Measurements from ENCODE around the gene TSPAN10. TPM values are rescaled to one million over a fixed set of nuclear protein-coding genes. Genes with fewer than 3 reads are reported as not detected.

Gene TSPAN10
- total and polyA plus RNA-seq, 2 of the 13 experiments (the other 11 are each of a cell fraction or from before 2014, with no cell fraction given), result 0.54 to 0.75 TPM

GRCh38 chr17:81665205-81666091, 28.5 kb downstream of the TSPAN10 start (continued):
- TF ChIP-seq, protein P1, sequence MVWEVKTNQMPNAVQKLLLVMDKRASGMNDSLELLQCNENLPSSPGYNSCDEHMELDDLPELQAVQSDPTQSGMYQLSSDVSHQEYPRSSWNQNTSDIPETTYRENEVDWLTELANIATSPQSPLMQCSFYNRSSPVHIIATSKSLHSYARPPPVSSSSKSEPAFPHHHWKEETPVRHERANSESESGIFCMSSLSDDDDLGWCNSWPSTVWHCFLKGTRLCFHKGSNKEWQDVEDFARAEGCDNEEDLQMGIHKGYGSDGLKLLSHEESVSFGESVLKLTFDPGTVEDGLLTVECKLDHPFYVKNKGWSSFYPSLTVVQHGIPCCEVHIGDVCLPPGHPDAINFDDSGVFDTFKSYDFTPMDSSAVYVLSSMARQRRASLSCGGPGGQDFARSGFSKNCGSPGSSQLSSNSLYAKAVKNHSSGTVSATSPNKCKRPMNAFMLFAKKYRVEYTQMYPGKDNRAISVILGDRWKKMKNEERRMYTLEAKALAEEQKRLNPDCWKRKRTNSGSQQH (CRISPR knock-in tag; IDR thresholded peaks at IDR 0.05; ENCODE audit: low read depth), result no peak
- TF ChIP-seq LRRFIP1 (CRISPR knock-in tag; conservative IDR thresholded peaks at IDR 0.05) (no peak), SNAI1 (CRISPR knock-in tag; IDR thresholded peaks at IDR 0.05; ENCODE audit: borderline replicate concordance) (0 out of 2 replicates have a peak, but pooled peaks have one; percentile 49), ZNF10 (CRISPR knock-in tag; IDR thresholded peaks at IDR 0.05; ENCODE audit: borderline replicate concordance, low read depth) (0 out of 2 replicates have a peak, but pooled peaks have one; percentile 15), AGO2 (optimal IDR thresholded peaks at IDR 0.05; ENCODE audit: low read depth, low read length) (peak; percentile 91), TFE3 (CRISPR knock-in tag; IDR thresholded peaks at IDR 0.05) (peak; percentile 57; the same call in 1 of the 2 replicates), SOX6 (IDR thresholded peaks at IDR 0.05) (no peak), SOX6 (CRISPR knock-in tag; IDR thresholded peaks at IDR 0.05) (0 out of 2 replicates have a peak, but pooled peaks have one; percentile 6), TCF12 (IDR thresholded peaks at IDR 0.05) (no peak), TCF12 (CRISPR knock-in tag; IDR thresholded peaks at IDR 0.05) (no peak; the same call in 1 of the 2 replicates), ZNF7 (CRISPR knock-in tag; IDR thresholded peaks at IDR 0.05) (no peak), ZNF563 (CRISPR knock-in tag; IDR thresholded peaks at IDR 0.05) (0 out of 2 replicates have a peak, but pooled peaks have one; percentile 9), ZNF430 (CRISPR knock-in tag; IDR thresholded peaks at IDR 0.05) (0 out of 2 replicates have a peak, but pooled peaks have one; percentile 23), ARID2 (CRISPR knock-in tag; IDR thresholded peaks at IDR 0.05; ENCODE audit: borderline replicate concordance) (peak; percentile 64; the same call in 1 of the 2 replicates), ZNF580 (CRISPR knock-in tag; IDR thresholded peaks at IDR 0.05; ENCODE audit: borderline replicate concordance, low read depth) (peak; percentile 32; the same call in 1 of the 2 replicates), NRL (CRISPR knock-in tag; IDR thresholded peaks at IDR 0.05; ENCODE audit: borderline replicate concordance) (peak; percentile 69), ZNF333 (CRISPR knock-in tag; IDR thresholded peaks at IDR 0.05; ENCODE audit: borderline replicate concordance) (peak; percentile 22; the same call in 1 of the 2 replicates), ZFX (CRISPR knock-in tag; IDR thresholded peaks at IDR 0.05; ENCODE audit: low read depth) (peak; percentile 36; the same call in 1 of the 2 replicates), NFYB (CRISPR knock-in tag; IDR thresholded peaks at IDR 0.05) (0 out of 2 replicates have a peak, but pooled peaks have one; percentile 7)
- TF ChIP-seq, protein P2, sequence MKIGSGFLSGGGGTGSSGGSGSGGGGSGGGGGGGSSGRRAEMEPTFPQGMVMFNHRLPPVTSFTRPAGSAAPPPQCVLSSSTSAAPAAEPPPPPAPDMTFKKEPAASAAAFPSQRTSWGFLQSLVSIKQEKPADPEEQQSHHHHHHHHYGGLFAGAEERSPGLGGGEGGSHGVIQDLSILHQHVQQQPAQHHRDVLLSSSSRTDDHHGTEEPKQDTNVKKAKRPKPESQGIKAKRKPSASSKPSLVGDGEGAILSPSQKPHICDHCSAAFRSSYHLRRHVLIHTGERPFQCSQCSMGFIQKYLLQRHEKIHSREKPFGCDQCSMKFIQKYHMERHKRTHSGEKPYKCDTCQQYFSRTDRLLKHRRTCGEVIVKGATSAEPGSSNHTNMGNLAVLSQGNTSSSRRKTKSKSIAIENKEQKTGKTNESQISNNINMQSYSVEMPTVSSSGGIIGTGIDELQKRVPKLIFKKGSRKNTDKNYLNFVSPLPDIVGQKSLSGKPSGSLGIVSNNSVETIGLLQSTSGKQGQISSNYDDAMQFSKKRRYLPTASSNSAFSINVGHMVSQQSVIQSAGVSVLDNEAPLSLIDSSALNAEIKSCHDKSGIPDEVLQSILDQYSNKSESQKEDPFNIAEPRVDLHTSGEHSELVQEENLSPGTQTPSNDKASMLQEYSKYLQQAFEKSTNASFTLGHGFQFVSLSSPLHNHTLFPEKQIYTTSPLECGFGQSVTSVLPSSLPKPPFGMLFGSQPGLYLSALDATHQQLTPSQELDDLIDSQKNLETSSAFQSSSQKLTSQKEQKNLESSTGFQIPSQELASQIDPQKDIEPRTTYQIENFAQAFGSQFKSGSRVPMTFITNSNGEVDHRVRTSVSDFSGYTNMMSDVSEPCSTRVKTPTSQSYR (CRISPR knock-in tag; IDR thresholded peaks at IDR 0.05; ENCODE audit: borderline replicate concordance), result peak; percentile 85

Measured in HepG2 (cell line).